SK-N-SH (cell line): Measurements from ENCODE around the gene HVCN1. TPM values are rescaled to one million over a fixed set of nuclear protein-coding genes. Genes with fewer than 3 reads are reported as not detected.
"Not testable (repeated sequence)": the region's sequence is repeated elsewhere in the genome, so short reads cannot be mapped to it uniquely, and the experiment has no call there.

ENCODE experiments used
- CTCF ChIA-PET: fragments of 300-600, 350-600 bp; formaldehyde crosslinking; extraction: SDS; loops from one replicate; lab custom pipeline; 2021; lab: Yijun Ruan, JAX
- POLR2A ChIA-PET: fragments of 350-600 bp; sonication (Branson Sonifier 250); formaldehyde crosslinking; extraction: SDS; loops from one replicate; lab custom pipeline; 2020; ENCODE audit warnings: antibody characterized with exemption, inconsistent platforms; lab: Yijun Ruan, JAX
- DNase-seq: peaks from one replicate; pipeline ENCODE4 v3.0.0; 2012
- H2AFZ ChIP-seq: fragments of 200-600 bp; sonication (generic); 2 replicates; pipeline ENCODE4 v1.8.1; 2016; ENCODE audit warnings: antibody characterized with exemption, mild to moderate bottlenecking, low read depth
- H3F3A ChIP-seq: fragments of 200-600 bp; sonication (generic); replicated peaks from 2 replicates; pipeline ENCODE3; 2016; ENCODE audit warnings: antibody characterized with exemption, mild to moderate bottlenecking; ENCODE audit not compliant: insufficient read depth
- H3K27ac ChIP-seq, 2 experiments: fragments of 200-500 bp in 1 of 2; fragments of 200-600 bp in 1 of 2; sonication (Bioruptor generic) in 1 of 2; sonication (generic), shearing (Covaris generic) in 1 of 2; 2 replicates each; pipeline versions ENCODE4 v1.5.1 to v1.6.1; 2014 to 2016; ENCODE audit warnings: low read depth in 2 of 2, inconsistent platforms in 1 of 2, low read length in 1 of 2, mild to moderate bottlenecking in 1 of 2, mixed read lengths in 1 of 2
- H3K27me3 ChIP-seq: fragments of 200-600 bp; sonication (generic), shearing (Covaris generic); 2 replicates; pipeline ENCODE4 v1.6.1; 2016; ENCODE audit warnings: mixed run types; ENCODE audit not compliant: insufficient read depth
- H3K36me3 ChIP-seq, 2 experiments: fragments of 200-500 bp in 1 of 2; fragments of 200-600 bp in 1 of 2; sonication (Bioruptor generic) in 1 of 2; sonication (generic) in 1 of 2; replicated peaks in 1 of 2; 2 replicates each; pipeline versions ENCODE3 to v1.5.1; 2014 to 2016; ENCODE audit warnings: low read length in 1 of 2, mild to moderate bottlenecking in 1 of 2; ENCODE audit not compliant: insufficient read depth in 2 of 2, control insufficient read depth in 1 of 2
- H3K4me1 ChIP-seq, 2 experiments: fragments of 200-500 bp in 1 of 2; fragments of 200-600 bp in 1 of 2; sonication (Bioruptor generic) in 1 of 2; sonication (generic), shearing (Covaris generic) in 1 of 2; 2 replicates each; pipeline versions ENCODE4 v1.5.1 to v1.6.1; 2014 to 2016; ENCODE audit warnings: low read depth in 1 of 2, low read length in 1 of 2, mixed run types in 1 of 2; ENCODE audit not compliant: insufficient read depth in 2 of 2, control insufficient read depth in 1 of 2
- H3K4me2 ChIP-seq: fragments of 200-600 bp; sonication (generic), shearing (Covaris generic); 2 replicates; pipeline ENCODE4 v1.6.1; 2017; ENCODE audit warnings: mixed run types
- H3K4me3 ChIP-seq, 2 experiments: fragments of 200-500 bp in 1 of 2; fragments of 200-600 bp in 1 of 2; sonication (Bioruptor generic) in 1 of 2; sonication (generic), shearing (Covaris generic) in 1 of 2; 2 replicates each; pipeline versions ENCODE4 v1.5.1 to v1.8.1; 2014 to 2016; ENCODE audit warnings: low read depth in 2 of 2, inconsistent platforms in 1 of 2, low read length in 1 of 2, mild to moderate bottlenecking in 1 of 2, mixed read lengths in 1 of 2, moderate library complexity in 1 of 2
- H3K79me2 ChIP-seq: fragments of 200-600 bp; sonication (generic); 2 replicates; pipeline ENCODE4 v1.8.1; 2017; ENCODE audit warnings: mild to moderate bottlenecking; ENCODE audit not compliant: insufficient read depth
- H3K9ac ChIP-seq: fragments of 200-600 bp; sonication (generic); 2 replicates; pipeline ENCODE4 v1.6.1; 2017; ENCODE audit warnings: mixed run types
- H3K9me2 ChIP-seq: fragments of 200-600 bp; sonication (generic); 2 replicates; pipeline ENCODE4 v1.6.1; 2017; ENCODE audit warnings: mixed run types
- H3K9me3 ChIP-seq: fragments of 200-600 bp; sonication (generic); 2 replicates; pipeline ENCODE4 v1.6.1; 2017; ENCODE audit warnings: mixed run types, mild to moderate bottlenecking, moderate library complexity
- H4K20me1 ChIP-seq: fragments of 200-600 bp; sonication (generic); 2 replicates; pipeline ENCODE4 v1.6.1; 2017; ENCODE audit warnings: mild to moderate bottlenecking, mixed run types; ENCODE audit not compliant: insufficient read depth
- CHD2 ChIP-seq: fragments of 150-350 bp; IDR thresholded peaks from 2 replicates; pipeline ENCODE4 v1.6.1; 2018; ENCODE audit warnings: low read length; ENCODE audit not compliant: partially characterized antibody
- FOSL2 ChIP-seq: IDR thresholded peaks from 2 replicates; pipeline ENCODE4 v1.4.0; 2012; ENCODE audit warnings: low read depth, mild to moderate bottlenecking, moderate library complexity, borderline replicate concordance
- FOXM1 ChIP-seq: IDR thresholded peaks from 2 replicates; pipeline ENCODE4 v1.4.0; 2012; ENCODE audit warnings: low read depth, mild to moderate bottlenecking
- GABPA ChIP-seq: IDR thresholded peaks from 2 replicates; pipeline ENCODE4 v1.4.0; 2012; ENCODE audit warnings: low read depth, mild to moderate bottlenecking
- MAX ChIP-seq: IDR thresholded peaks from 2 replicates; pipeline ENCODE4 v1.4.0; 2012; ENCODE audit warnings: low read depth
- MEF2A ChIP-seq: IDR thresholded peaks from 2 replicates; pipeline ENCODE4 v1.4.0; 2012; ENCODE audit warnings: low read depth, borderline replicate concordance
- MXI1 ChIP-seq: IDR thresholded peaks from 2 replicates; pipeline ENCODE4 v1.6.1; 2012; ENCODE audit warnings: mild to moderate bottlenecking, low read depth, low read length, improper control_type of control experiment
- RCOR1 ChIP-seq: fragments of 150-350 bp; IDR thresholded peaks from 2 replicates; pipeline ENCODE4 v1.6.1; 2017; ENCODE audit warnings: antibody characterized with exemption, low read length
- RXRA ChIP-seq: IDR thresholded peaks from 2 replicates; pipeline ENCODE4 v1.4.0; 2012; ENCODE audit warnings: low read depth, mild to moderate bottlenecking, borderline replicate concordance
- USF1 ChIP-seq: IDR thresholded peaks from 2 replicates; pipeline ENCODE4 v1.4.0; 2012; ENCODE audit warnings: low read depth, borderline replicate concordance
- YY1 ChIP-seq: IDR thresholded peaks from 2 replicates; pipeline ENCODE4 v1.4.0; 2012; ENCODE audit warnings: low read depth, mild to moderate bottlenecking
- WGBS: methylation state at CpG from one replicate; pipeline ENCODE4 v1.1.6; 2017; ENCODE audit warnings: low lambda C conversion rate; 5-methylcytosine and 5-hydroxymethylcytosine counted together
- polyA plus RNA-seq, 3 experiments: library from polyadenylated mRNA; depleted of rRNA; stranded (reverse); fragments of >200 nt; gene quantifications; 2 replicates each; pipeline ENCODE4 v1.2.3, GENCODE V29; 2012

The HVCN1 gene
- polyA plus RNA-seq, 1 of the 3 experiments (the other 2 are of a cell fraction), result 0.03 TPM

GRCh38 chr12:110725267-110725666 lies 36.4 kb upstream of the HVCN1 start:
- Histone ChIP-seq H2AFZ (no peak overlapping the region), H3K36me3 (peaks cover 70 to 74% of the 10 kb centered on the region in 2 experiments), H3F3A (no peaks in the 10 kb centered on the region), H3K9me2 (no peaks in the 10 kb centered on the region), H3K4me1 (no peaks in the 10 kb centered on the region; a peak in 1 of 4 replicates), H3K27me3 (no peaks in the 10 kb centered on the region), H3K9me3 (no peaks in the 10 kb centered on the region), H3K4me3 (no peak overlapping the region), H3K4me2 (no peak overlapping the region), H4K20me1 (peaks cover 29% of the 10 kb centered on the region), H3K27ac (no peak overlapping the region), H3K9ac (no peak overlapping the region), H3K79me2 (peaks cover 64% of the 10 kb centered on the region)
- CTCF ChIA-PET, result no interaction called here
- POLR2A ChIA-PET, result no interaction called here
- no peak for DNase-seq
- WGBS, result 88% methylated on average over 4 of the region's 4 CpGs
- peak; percentile 26 for TF ChIP-seq CHD2
- TF ChIP-seq YY1, result no peak

- H3K4me1 ChIP-seq, H3K27me3 ChIP-seq, H3K9me3 ChIP-seq, H3K4me3 ChIP-seq, DNase-seq, H3F3A ChIP-seq, H2AFZ ChIP-seq, H3K4me2 ChIP-seq, POLR2A ChIA-PET, H3K9me2 ChIP-seq, H3K9ac ChIP-seq, H3K27ac ChIP-seq: not testable (repeated sequence)
- Histone ChIP-seq H4K20me1 (peaks cover 24% of the 10 kb centered on the region), H3K79me2 (peaks cover 40% of the 10 kb centered on the region), H3K36me3 (peaks cover 66 to 80% of the 10 kb centered on the region in 2 experiments)
- WGBS, result 96% methylated on average over 3 of the region's 3 CpGs
- CTCF ChIA-PET, result interaction anchor here (1.6 kb wide), 1 partner anchor 24 kb away, joined by 4 read pairs; no protein-coding TSS in a partner anchor
Measured at GRCh38 chr12:110722892-110723291, 34.0 kb upstream of the HVCN1 start.

- CTCF ChIA-PET, result interaction anchor here (1.0 kb wide), 1 partner anchor 166 kb away, joined by 3 read pairs; no protein-coding TSS in a partner anchor
- no peak for DNase-seq
- no peaks in the 10 kb centered on the region for H3K9me3 ChIP-seq
- H3K27me3 ChIP-seq, result no peaks in the 10 kb centered on the region
- no peaks in the 10 kb centered on the region; a peak in 1 of 4 replicates for H3K4me1 ChIP-seq
- no peak overlapping the region; a peak in 1 of 4 replicates for H3K27ac ChIP-seq
- peaks cover 17% of the 10 kb centered on the region for H4K20me1 ChIP-seq
- H3K9ac ChIP-seq, result no peak overlapping the region
- peaks cover 61 to 76% of the 10 kb centered on the region in 2 experiments for H3K36me3 ChIP-seq
- H3K79me2 ChIP-seq, result peaks cover 27% of the 10 kb centered on the region
- no peak overlapping the region for H2AFZ ChIP-seq
- H3K4me3 ChIP-seq, result no peak overlapping the region
- no peak overlapping the region for H3K4me2 ChIP-seq
- no peaks in the 10 kb centered on the region for H3F3A ChIP-seq
- POLR2A ChIA-PET, result no interaction called here
- TF ChIP-seq FOXM1, result no peak
- no peak for TF ChIP-seq RCOR1
- TF ChIP-seq MAX, result no peak
- TF ChIP-seq GABPA, result no peak
- no peak for TF ChIP-seq USF1
- TF ChIP-seq FOSL2, result no peak
- no peak for TF ChIP-seq MXI1
- no peak for TF ChIP-seq RXRA
- no peak for TF ChIP-seq MEF2A
- no peaks in the 10 kb centered on the region for H3K9me2 ChIP-seq
Measured at GRCh38 chr12:110721570-110721969, 32.7 kb upstream of the HVCN1 start.
